Peyer's patch (tissue), 4 donors: Measurements from ENCODE around the gene DNMT3A.

Experiments
- CTCF ChIP-seq, 6 experiments: fragments of 450-650 bp in 4 of 6; fragments of 200-600 bp in 2 of 6; sonication (generic) in 1 of 6; IDR thresholded peaks; one replicate each; pipeline ENCODE4 v1.5.1; 2017 to 2019; ENCODE audit warnings: antibody characterized with exemption in 6 of 6, mild to moderate bottlenecking in 3 of 6, moderate library complexity in 1 of 6
- POLR2A ChIP-seq, 2 donors: fragments of 450-650 bp; IDR thresholded peaks; one replicate each; pipeline ENCODE4 v1.5.1; 2017; ENCODE audit warnings: antibody characterized with exemption in 2 of 2, mild to moderate bottlenecking in 2 of 2, moderate library complexity in 2 of 2

- TF ChIP-seq CTCF (IDR thresholded peaks at IDR 0.05) = no peak
- no peak for TF ChIP-seq POLR2A (IDR thresholded peaks at IDR 0.05)
These were observed 151.2 kb downstream of the DNMT3A start for GRCh38 chr2:25190536-25190935.
